Neural progenitor cell (in vitro differentiated cells): ENCODE measurements around the gene TMPO.

ENCODE experiments used
- EZH2 ChIP-seq: fragments of 200-600 bp; sonication (generic); IDR thresholded peaks from 2 replicates; pipeline ENCODE4 v1.6.1; 2017; ENCODE audit warnings: antibody characterized with exemption, mild to moderate bottlenecking, moderate library complexity
- EZH2phosphoT487 ChIP-seq: fragments of 200-600 bp; sonication (generic); IDR thresholded peaks from 2 replicates; pipeline ENCODE4 v1.6.1; 2017; ENCODE audit warnings: antibody characterized with exemption
- TF ChIP-seq, protein P1 (sequence below): fragments of 200-600 bp; sonication (generic); IDR thresholded peaks from 2 replicates; pipeline ENCODE4 v1.5.1; 2017; ENCODE audit warnings: antibody characterized with exemption, mild to moderate bottlenecking

DNA sequence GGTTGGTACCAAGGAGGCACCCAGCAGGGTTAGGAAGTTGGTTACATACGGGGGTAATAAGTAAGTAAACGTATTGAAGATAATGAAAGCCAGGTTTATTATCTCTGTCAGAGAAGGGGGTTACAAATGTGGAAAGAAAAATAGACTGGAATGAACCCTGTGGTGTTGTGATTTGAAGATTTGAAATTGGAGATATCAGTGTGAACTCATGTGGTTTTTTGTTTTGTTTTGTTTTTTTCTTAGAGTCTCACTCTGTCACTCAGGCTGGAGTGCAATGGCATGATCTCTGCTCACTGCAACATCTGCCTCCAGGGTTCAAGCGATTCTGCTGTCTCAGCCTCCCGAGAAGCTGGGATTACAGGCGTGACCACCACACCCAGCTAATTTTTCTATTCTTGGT lies 64.0 kb downstream of the TMPO start:
- TF ChIP-seq, protein P1, sequence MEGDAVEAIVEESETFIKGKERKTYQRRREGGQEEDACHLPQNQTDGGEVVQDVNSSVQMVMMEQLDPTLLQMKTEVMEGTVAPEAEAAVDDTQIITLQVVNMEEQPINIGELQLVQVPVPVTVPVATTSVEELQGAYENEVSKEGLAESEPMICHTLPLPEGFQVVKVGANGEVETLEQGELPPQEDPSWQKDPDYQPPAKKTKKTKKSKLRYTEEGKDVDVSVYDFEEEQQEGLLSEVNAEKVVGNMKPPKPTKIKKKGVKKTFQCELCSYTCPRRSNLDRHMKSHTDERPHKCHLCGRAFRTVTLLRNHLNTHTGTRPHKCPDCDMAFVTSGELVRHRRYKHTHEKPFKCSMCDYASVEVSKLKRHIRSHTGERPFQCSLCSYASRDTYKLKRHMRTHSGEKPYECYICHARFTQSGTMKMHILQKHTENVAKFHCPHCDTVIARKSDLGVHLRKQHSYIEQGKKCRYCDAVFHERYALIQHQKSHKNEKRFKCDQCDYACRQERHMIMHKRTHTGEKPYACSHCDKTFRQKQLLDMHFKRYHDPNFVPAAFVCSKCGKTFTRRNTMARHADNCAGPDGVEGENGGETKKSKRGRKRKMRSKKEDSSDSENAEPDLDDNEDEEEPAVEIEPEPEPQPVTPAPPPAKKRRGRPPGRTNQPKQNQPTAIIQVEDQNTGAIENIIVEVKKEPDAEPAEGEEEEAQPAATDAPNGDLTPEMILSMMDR, result no peak
- TF ChIP-seq EZH2phosphoT487 (no peak), EZH2 (no peak)
